ENCODE results near the gene REG4. TPM values are rescaled to one million over a fixed set of nuclear protein-coding genes. Genes with fewer than 3 reads are reported as not detected.

The REG4 gene
- total RNA-seq, 1 experiment from 2014 or later, result not detected

DNA sequence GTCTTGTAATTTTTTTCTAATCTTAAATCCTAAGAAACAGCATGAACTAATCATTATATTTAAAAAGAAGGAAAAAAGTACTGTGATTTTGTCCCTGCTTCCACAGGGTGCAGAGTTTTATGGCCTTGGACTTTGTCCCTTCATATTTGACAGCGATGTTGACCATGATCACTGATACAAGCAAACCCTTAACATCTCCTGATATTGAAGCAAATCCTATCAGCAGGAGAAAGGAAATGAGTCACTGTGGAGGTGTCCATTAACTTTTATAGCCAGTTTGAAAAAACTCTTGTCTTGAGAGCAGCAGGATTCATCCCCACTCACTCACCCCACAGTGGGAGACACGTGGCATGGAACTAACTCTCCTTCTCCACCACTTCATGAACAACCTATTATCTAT is 5.1 kb upstream of the REG4 start:
- H3K9me3 ChIP-seq (ENCODE audit: control insufficient read depth, insufficient read depth, low read depth, low read length), result no peaks in the 10 kb centered on the region
- no peak for ATAC-seq
- CTCF ChIA-PET, result no interaction called here
- intact Hi-C loops (cut with micrococcal nuclease; ENCODE audit: unreplicated experiment) (no loop called here), in situ Hi-C loops (cut with HindIII; ENCODE audit: low pct_unique_long_range_greater_than_20kb, low sequenced_read_pairs) (no loop called here)
- no TSS peak for BruUV-seq (replicated peaks)
- H3K27ac ChIP-seq (ENCODE audit: low read length), result no peak overlapping the region
- POLR2A ChIA-PET, result no interaction called here
- no peak overlapping the region for H3K4me3 ChIP-seq (ENCODE audit: low read depth in 2 of 2, low read length in 2 of 2)
- H3K4me1 ChIP-seq (ENCODE audit: control insufficient read depth, insufficient read depth, low read length), result no peaks in the 10 kb centered on the region
- no peak for DNase-seq (ENCODE audit: low read depth, low spot score)
- H3K36me3 ChIP-seq (ENCODE audit: control insufficient read depth, insufficient read depth, low read length), result no peaks in the 10 kb centered on the region
- H3K27me3 ChIP-seq (ENCODE audit: control insufficient read depth, insufficient read depth, low read length), result peaks cover 14% of the 10 kb centered on the region
- TF ChIP-seq, protein P1, sequence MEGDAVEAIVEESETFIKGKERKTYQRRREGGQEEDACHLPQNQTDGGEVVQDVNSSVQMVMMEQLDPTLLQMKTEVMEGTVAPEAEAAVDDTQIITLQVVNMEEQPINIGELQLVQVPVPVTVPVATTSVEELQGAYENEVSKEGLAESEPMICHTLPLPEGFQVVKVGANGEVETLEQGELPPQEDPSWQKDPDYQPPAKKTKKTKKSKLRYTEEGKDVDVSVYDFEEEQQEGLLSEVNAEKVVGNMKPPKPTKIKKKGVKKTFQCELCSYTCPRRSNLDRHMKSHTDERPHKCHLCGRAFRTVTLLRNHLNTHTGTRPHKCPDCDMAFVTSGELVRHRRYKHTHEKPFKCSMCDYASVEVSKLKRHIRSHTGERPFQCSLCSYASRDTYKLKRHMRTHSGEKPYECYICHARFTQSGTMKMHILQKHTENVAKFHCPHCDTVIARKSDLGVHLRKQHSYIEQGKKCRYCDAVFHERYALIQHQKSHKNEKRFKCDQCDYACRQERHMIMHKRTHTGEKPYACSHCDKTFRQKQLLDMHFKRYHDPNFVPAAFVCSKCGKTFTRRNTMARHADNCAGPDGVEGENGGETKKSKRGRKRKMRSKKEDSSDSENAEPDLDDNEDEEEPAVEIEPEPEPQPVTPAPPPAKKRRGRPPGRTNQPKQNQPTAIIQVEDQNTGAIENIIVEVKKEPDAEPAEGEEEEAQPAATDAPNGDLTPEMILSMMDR (IDR thresholded peaks at IDR 0.05), result no peak
- TF ChIP-seq, protein P2, sequence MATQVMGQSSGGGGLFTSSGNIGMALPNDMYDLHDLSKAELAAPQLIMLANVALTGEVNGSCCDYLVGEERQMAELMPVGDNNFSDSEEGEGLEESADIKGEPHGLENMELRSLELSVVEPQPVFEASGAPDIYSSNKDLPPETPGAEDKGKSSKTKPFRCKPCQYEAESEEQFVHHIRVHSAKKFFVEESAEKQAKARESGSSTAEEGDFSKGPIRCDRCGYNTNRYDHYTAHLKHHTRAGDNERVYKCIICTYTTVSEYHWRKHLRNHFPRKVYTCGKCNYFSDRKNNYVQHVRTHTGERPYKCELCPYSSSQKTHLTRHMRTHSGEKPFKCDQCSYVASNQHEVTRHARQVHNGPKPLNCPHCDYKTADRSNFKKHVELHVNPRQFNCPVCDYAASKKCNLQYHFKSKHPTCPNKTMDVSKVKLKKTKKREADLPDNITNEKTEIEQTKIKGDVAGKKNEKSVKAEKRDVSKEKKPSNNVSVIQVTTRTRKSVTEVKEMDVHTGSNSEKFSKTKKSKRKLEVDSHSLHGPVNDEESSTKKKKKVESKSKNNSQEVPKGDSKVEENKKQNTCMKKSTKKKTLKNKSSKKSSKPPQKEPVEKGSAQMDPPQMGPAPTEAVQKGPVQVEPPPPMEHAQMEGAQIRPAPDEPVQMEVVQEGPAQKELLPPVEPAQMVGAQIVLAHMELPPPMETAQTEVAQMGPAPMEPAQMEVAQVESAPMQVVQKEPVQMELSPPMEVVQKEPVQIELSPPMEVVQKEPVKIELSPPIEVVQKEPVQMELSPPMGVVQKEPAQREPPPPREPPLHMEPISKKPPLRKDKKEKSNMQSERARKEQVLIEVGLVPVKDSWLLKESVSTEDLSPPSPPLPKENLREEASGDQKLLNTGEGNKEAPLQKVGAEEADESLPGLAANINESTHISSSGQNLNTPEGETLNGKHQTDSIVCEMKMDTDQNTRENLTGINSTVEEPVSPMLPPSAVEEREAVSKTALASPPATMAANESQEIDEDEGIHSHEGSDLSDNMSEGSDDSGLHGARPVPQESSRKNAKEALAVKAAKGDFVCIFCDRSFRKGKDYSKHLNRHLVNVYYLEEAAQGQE (IDR thresholded peaks at IDR 0.05; ENCODE audit: insufficient read depth in 1 of 2, low read depth in 2 of 2, low read length in 1 of 2), result no peak
- TF ChIP-seq POLR2AphosphoS5 (IDR thresholded peaks at IDR 0.05; ENCODE audit: low read depth, low read length), result no peak
- TF ChIP-seq TCF7L2 (IDR thresholded peaks at IDR 0.05; ENCODE audit: low read depth, low read length), result no peak
- TF ChIP-seq SIN3A (IDR thresholded peaks at IDR 0.05; ENCODE audit: borderline replicate concordance, insufficient read depth, low read depth, low read length), result no peak

DNA sequence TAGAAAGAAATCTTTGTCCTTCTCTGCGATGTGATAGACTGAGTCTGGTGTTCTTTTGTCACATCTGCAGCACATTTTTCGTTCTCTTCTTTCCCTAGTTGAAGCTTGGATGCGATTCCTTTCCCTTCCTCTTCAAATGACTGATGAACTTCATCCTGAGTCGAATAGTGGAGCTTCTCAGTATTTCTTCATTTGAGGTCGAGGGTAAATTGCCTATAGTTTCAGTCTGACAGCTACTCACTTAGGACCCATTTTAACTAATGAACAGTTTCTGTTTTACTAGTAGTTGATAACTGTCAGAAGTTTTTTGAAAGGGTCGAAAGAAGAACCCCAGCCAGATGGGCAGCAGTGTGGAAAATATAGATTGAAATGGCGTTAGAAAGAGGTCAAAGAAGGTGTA is 4.7 kb upstream of the REG4 start:
- H3K9me3 ChIP-seq (ENCODE audit: control insufficient read depth, insufficient read depth, low read depth, low read length), result no peaks in the 10 kb centered on the region
- ChIA-PET POLR2A (interaction anchor here (0.7 kb wide), 1 partner anchor 17 kb away, joined by 3 read pairs; no protein-coding TSS in a partner anchor), CTCF (no interaction called here)
- TF ChIP-seq, protein P2 (IDR thresholded peaks at IDR 0.05; ENCODE audit: insufficient read depth in 1 of 2, low read depth in 2 of 2, low read length in 1 of 2), result no peak
- no peak for TF ChIP-seq TCF7L2 (IDR thresholded peaks at IDR 0.05; ENCODE audit: low read depth, low read length)
- TF ChIP-seq POLR2AphosphoS5 (IDR thresholded peaks at IDR 0.05; ENCODE audit: low read depth, low read length), result no peak
- no peak for TF ChIP-seq SIN3A (IDR thresholded peaks at IDR 0.05; ENCODE audit: borderline replicate concordance, insufficient read depth, low read depth, low read length)
- TF ChIP-seq, protein P1 (IDR thresholded peaks at IDR 0.05), result no peak
- in situ Hi-C loops (cut with HindIII; ENCODE audit: low pct_unique_long_range_greater_than_20kb, low sequenced_read_pairs) (no loop called here), intact Hi-C loops (cut with micrococcal nuclease; ENCODE audit: unreplicated experiment) (no loop called here)
- H3K27me3 ChIP-seq (ENCODE audit: control insufficient read depth, insufficient read depth, low read length), result peaks cover 14% of the 10 kb centered on the region
- no TSS peak for BruUV-seq (replicated peaks)
- ATAC-seq, result no peak
- H3K36me3 ChIP-seq (ENCODE audit: control insufficient read depth, insufficient read depth, low read length), result no peaks in the 10 kb centered on the region
- no peak overlapping the region for H3K4me3 ChIP-seq (ENCODE audit: low read depth in 2 of 2, low read length in 2 of 2)
- no peak for DNase-seq (ENCODE audit: low read depth, low spot score)
- H3K4me1 ChIP-seq (ENCODE audit: control insufficient read depth, insufficient read depth, low read length), result no peaks in the 10 kb centered on the region
- H3K27ac ChIP-seq (ENCODE audit: low read length), result no peak overlapping the region

All from Panc1 (cell line).